ENCODE results near the gene CMTM4.
"Not testable (repeated sequence)": the region's sequence is repeated elsewhere in the genome, so short reads cannot be mapped to it uniquely, and the experiment has no call there.

The CMTM4 gene

GRCh38 chr16:66641387-66641786 is 55.2 kb downstream of the CMTM4 start:
- DNase-seq (ENCODE audit: low spot score), result no peak

- DNase-seq (ENCODE audit: low spot score), result no peak
Observed at GRCh38 chr16:66640724-66641314, 55.7 kb downstream of the CMTM4 start.

DNA sequence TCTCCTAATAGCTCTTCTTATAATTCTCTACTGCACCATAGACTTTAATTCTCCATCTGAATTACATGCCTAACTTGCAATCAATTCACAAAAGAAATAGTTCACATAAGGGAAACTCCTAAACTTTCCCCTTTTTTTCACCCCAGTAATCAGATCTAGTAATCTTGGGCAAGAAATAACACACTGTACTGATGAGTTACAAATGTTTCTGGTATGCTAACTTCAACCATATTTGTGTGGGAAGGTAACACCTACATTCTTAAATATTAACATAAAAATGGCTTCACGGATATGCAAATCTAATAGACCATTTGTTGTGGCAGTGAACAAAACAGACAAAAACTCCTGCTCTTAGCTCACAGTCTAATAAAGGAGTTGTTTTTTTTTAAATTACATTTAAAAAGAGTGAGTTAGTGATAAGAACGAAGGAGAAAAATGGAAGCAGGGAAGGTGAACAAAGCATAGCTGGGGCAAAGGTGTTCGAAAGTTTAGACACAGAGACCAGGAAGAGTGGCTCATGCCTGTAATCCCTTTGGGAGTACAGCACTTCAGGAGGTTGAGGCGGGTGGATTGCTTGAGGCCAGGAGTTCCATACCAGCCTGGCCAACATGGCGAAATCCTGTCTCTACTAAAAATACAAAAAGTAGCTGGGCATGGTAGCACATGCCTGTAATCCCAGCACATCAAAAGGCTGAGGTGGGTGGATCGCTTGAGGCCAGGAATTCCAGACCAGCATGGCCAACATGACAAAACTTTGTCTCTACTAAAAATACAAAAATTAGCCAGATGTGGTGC is 57.3 kb downstream of the CMTM4 start:
- no peak for DNase-seq (ENCODE audit: low spot score)

- no peak for DNase-seq (ENCODE audit: low spot score)
Observed at GRCh38 chr16:66637806-66638205, 58.7 kb downstream of the CMTM4 start.

DNA sequence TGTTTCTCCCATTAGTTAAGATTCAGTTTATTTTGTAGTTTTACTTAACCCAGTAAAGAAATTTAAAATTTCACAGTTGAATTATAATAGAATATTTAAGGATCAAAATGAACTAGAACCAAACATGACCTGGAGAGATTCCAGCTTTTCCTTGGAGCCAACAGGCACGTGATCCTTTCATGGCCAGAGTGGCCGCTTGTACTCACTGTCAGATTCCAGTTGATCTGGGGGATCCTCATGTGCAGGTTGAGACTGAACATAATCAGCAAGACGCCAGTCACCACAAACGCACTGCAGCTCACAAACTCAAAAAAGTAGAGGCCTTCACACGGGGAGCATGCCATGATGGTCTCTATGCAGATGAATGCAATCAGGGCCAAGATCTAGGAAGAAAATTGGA is 60.3 kb downstream of the CMTM4 start:
- DNase-seq (ENCODE audit: low spot score), result no peak

GRCh38 chr16:66635406-66635805 is 61.1 kb downstream of the CMTM4 start:
- no peak for DNase-seq (ENCODE audit: low spot score)

DNA sequence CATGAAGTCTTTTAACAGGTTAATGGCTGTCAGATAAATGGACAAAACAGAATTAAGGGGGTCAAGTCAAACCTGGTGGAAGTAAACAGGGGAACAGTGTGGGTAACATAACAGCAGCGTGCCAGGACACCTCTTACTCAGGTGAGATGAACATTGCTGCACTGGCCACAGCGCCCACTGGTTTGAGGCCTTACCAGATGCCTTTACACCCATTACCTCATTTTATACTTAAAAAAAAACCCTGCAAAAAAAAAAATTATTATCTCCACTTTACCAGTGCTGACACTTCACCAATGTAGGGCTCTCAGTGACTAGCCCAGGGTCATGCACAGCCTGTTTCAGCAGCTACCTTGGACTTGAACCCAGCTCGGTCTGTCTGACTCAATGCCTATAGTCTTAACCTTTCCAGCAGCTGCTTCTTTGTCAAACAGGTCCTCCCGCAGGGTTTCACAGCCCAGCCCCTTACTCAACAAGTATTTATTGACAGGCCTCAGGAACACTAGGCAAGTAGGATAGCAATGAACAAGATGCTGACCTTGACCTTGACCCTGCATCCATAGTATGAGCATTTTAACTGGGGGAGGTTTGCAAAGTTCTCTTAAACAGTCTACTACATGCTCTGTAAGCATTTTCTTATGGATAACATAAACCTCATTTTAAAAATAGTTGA is 61.9 kb downstream of the CMTM4 start:
- no peak for DNase-seq (ENCODE audit: low spot score)

DNA sequence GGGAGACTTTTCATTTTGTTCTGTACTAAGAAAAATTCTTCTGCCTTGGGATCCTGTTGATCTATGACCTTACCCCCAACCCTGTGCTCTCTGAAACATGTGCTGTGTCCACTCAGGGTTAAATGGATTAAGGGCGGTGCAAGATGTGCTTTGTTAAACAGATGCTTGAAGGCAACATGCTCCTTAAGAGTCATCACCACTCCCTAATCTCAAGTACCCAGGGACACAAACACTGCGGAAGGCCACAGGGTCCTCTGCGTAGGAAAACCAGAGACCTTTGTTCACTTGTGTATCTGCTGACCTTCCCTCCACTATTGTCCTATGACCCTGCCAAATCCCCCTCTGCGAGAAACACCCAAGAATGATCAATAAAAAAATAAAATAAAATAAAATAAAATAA is 65.0 kb downstream of the CMTM4 start:
- not testable (repeated sequence) for DNase-seq (ENCODE audit: low spot score)

DNA sequence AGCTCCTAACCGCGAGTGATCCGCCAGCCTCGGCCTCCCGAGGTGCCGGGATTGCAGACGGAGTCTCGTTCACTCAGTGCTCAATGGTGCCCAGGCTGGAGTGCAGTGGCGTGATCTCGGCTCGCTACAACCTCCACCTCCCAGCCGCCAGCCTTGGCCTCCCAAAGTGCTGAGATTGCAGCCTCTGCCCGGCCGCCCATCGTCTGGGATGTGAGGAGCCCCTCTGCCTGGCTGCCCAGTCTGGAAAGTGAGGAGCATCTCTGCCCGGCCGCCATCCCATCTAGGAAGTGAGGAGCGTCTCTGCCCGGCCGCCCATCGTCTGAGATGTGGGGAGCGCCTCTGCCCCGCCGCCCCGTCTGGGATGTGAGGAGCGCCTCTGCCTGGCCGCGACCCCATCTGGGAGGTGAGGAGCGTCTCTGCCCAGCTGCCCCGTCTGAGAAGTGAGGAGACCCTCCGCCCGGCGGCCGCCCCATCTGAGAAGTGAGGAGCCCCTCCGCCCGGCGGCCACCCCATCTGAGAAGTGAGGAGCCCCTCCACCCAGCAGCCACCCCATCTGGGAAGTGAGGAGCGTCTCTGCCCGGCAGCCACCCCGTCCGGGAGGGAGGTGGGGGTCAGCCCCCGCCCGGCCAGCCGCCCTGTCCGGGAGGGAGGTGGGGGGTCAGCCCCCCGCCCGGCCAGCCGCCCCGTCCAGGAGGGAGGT is 65.8 kb downstream of the CMTM4 start:
- not testable (repeated sequence) for DNase-seq (ENCODE audit: low spot score)

DNA sequence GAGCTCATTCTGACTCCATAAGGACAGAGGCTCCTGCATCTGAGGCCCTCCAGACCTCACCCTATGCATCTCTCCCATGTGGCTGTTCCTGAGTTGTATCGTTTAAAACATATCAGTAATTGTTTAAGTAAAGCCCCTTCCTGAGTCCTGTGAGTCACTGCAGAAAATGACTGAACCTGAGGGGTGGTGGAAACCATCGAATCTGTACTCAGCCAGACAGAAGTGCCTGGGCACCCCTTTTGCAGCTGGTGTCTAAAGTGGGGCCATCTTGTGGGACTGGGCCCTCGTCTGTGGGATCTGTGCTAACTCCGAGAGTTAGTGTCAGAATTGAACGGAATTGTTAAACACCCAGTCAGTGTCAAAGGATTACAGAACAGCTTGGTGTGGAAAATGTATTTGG is 66.7 kb downstream of the CMTM4 start:
- no peak for DNase-seq (ENCODE audit: low spot score)

DNA sequence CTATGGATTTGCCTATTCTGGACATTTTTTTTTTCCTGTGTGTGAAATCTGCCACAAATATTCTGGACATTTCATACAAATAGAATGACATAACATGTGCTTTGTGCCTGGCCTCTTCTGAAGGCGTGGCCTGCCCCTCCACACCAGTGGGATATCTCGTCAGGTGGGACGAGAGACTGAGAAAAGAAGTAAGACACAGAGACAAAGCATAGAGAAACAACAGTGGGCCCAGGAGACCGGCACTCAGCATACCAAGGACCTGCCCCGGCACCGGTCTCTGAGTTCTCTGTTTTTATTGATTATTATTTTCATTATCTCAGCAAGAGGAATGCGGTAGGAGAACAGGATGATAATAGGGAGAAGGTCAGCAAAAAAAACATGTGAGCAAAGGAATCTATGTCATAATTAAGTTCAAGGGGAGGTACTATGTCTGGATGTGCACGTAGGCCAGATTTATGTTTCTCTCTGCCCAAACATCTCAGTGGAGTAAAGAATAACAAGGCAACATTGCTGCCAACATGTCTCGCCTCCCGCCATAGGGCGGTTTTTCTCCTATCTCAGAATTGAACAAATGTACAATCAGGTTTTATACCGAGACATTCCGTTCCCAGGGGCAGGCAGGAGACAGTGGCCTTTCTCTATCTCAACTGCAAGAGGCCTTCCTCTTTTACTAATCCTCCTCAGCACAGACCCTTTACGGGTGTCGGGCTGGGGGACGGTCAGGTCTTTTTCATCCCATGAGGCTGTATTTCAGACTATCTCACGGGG is 68.7 kb downstream of the CMTM4 start:
- not testable (repeated sequence) for DNase-seq (ENCODE audit: low spot score)

DNA sequence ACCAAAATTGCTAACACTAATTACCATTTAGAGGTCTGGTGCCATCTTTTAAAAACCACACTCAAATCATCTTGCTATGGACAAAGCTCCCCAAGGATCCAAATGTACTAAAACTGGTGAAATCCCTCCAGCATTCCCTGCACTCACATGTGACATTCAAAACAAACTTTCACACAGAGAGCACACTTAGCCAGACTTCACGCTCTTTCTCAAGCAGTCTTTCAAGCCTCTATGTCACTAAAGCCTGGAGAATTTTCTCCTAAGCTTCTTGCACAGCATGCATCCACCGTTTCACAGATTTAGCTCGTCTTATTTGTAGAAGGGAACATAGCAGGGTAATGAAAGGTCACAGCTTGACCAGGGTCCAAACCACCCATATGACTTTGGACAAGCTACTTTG is 72.8 kb downstream of the CMTM4 start:
- no peak for DNase-seq (ENCODE audit: low spot score)

GRCh38 chr16:66622863-66623262 is 73.7 kb downstream of the CMTM4 start:
- DNase-seq (ENCODE audit: low spot score), result no peak

DNA sequence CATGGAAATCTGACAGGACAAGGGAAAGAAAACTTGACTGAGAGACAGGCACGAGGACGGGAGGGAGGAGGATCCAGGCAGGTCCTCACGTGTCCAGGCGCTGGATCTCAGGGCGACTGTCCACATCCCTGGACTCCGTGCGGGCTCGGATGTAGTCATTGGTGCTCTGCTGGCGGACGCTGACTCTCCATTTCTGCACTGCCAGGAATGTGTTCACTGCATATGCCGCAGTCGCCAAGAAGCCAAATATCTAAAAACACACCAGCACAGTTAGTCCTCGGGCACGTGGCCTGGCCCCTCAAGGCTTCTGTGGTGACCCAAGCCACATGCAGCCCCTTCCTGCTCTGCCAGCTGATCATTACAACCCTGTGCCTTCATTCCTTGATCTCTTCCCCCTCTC is 74.6 kb downstream of the CMTM4 start:
- no peak for DNase-seq (ENCODE audit: low spot score)

DNA sequence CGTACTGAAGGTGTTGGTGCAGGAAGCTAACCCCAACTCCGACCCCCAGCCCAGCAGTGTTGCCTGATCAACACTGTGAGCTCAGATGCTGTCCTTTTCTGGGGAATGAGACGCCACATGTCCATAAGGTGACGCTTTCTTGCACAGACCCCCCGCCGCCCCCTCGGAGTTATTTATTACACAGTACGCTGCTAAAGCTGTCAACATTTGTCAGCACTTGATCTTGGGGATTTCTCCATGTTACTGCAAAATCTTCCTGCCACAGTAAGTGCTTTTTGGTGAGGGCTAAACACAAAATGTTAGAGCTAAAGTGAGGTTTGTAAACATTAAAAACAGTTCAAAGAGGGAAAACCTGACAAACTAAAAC is 76.1 kb downstream of the CMTM4 start:
- DNase-seq (ENCODE audit: low spot score), result no peak

DNA sequence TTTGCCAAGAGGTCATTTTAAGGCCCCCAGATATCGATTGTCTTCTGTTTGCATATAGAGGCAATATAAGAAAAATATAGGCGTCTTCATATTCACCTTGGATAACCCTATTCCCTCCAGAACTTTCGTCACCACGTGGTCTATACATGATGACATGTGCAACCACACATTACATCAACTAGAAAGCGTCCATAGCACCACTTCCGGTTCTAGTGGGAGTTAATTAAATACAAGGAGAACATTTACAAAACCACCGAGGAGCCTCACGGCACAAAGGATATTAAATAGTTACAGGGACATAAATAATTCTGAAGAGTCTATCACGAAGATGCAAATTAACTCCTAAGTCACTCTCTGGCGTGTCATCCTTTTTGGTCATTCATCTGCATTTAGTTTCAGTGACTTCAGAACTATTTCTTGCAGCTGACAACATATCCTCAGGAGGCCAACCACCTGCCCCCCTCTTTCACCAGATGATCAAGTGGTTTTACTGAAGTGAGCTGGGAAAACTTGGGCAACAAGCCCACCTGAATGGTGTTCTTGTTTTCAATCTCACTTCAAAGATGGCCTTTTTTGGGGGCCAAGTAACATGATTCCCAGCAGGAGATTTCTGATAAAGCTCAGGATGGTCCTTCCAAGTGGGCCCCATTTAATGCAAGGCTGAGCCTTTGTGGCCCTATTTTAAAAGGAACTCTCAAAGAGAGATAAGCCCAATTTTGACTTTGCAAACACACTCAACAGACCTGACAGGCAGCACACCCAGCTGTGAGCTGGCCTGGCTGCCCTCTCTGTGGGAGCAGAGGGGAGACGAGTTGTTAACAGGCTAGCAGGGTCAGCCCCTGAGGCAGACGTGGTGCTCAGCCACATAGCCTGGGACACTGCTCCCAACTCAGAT is 76.8 kb downstream of the CMTM4 start:
- no peak for DNase-seq (ENCODE audit: low spot score)

DNA sequence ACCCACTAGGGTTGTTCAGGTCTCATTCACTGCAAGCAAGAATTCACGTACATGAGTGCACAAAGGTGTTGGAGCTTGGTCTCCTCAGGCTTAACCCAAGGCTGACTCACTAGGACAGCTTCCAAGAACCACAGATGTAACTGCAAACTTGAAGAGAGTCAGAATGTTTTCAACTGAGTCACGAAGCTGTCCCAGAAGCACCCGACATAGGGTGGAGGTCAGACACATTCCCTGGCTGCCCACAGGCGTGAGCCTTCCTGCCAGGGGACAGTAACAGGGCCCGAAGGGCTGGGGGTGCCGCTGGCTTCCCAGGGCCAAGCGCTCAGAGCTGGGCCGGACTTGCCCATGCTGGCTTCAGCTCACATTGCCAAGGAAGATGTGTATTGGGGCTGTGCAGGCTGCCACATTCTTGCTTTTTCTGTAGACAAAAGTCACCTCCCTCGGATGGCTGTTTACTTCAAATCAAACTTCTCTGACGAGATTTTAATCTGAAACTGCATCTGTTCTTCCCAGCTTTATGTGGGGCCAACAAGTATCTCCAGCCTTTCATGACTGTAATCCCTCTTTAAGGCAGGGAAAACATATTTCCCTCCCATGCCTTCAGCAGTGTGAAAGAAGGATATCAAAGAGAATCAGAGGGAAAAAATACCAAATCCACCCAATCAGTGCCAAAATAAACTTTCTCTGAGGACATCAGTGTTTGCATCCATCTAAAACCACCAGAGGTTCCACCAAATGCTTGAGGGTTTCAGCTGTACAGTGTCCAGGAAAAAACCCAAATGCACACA is 77.8 kb downstream of the CMTM4 start:
- no peak for DNase-seq (ENCODE audit: low spot score)

GRCh38 chr16:66617728-66618127 is 78.8 kb downstream of the CMTM4 start:
- no peak for DNase-seq (ENCODE audit: low spot score)

DNA sequence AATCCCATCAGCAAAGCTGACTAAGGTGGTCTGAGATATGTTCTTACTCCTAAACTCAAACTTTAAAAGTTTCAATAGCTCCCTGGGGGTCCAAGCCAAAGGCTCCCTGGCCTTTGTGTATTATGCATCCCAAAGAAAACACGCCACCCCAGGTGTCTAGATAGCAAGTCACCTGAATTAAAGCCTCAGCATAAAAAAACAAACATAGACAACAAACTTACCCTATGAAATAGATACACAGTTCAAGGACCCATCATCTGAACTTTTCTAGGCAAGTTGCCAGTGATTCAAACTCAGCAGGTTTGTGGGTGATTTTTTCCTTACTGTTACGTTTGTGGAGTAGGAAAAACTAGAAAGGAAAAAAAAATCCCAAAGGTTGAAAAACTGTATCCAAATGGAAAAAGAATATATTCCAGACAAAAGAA is 79.5 kb downstream of the CMTM4 start:
- DNase-seq (ENCODE audit: low spot score), result no peak

DNA sequence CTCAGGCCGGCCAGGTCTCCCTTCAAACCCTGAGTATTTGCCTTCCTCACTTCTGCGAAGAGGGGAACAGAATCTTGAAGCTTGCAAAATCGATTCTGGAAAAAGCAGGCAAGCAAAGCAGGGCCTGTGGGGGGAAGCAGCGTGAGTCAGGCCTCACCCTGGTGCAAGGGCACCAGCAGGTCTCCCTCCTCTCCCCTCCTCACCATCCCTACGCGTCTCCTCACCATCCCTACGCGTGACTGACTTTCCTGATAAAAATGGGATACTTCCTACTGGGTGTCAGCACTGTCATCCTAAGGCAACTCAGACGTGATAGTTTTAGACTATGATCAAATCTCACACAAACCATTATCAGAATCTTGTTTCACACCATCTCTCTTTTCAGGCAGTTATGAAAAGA is 80.0 kb downstream of the CMTM4 start:
- no peak for DNase-seq (ENCODE audit: low spot score)

All from kidney capillary endothelial cell (primary cell).